Panc1 (cell line): ENCODE results near the gene XRCC4. TPM values are rescaled to one million over a fixed set of nuclear protein-coding genes. Genes with fewer than 3 reads are reported as not detected.

ENCODE experiments used
- ATAC-seq: fragments of 200-7000 bp; cut with Tn5 transposase; 2 replicates; pipeline ENCODE4 v1.9.1; 2020; ENCODE audit warnings: mild to moderate bottlenecking, moderate library complexity
- BruUV-seq: library from RNA; stranded (reverse); fragments of 400-500 nt; replicated peaks from 2 replicates; lab custom pipeline; 2021; lab: Mats Ljungman, UMichigan
- CTCF ChIA-PET: fragments of 300-600 bp; sonication (Branson Sonifier 250); formaldehyde crosslinking; loops from one replicate; lab custom pipeline; 2022; ENCODE audit warnings: antibody characterized with exemption; lab: Charles Lee
- POLR2A ChIA-PET: fragments of 300-600 bp; sonication (Branson Sonifier 250); formaldehyde crosslinking; loops from one replicate; lab custom pipeline; 2022; ENCODE audit warnings: antibody characterized with exemption; lab: Charles Lee
- DNase-seq: peaks from one replicate; pipeline ENCODE4 v3.0.0-alpha.2; 2010; ENCODE audit warnings: low read depth, low spot score
- H3K27ac ChIP-seq: 2 replicates; pipeline ENCODE4 v1.5.1; 2011; ENCODE audit warnings: mild to moderate bottlenecking, low read length, inconsistent platforms
- H3K27me3 ChIP-seq: fragments of 200-500 bp; sonication (Bioruptor generic); 2 replicates; pipeline ENCODE4 v1.6.0; 2014; ENCODE audit warnings: low read length, inconsistent platforms; ENCODE audit not compliant: control insufficient read depth, insufficient read depth
- H3K36me3 ChIP-seq: fragments of 200-500 bp; sonication (Bioruptor generic); 2 replicates; pipeline ENCODE4 v1.5.1; 2014; ENCODE audit warnings: inconsistent platforms, mild to moderate bottlenecking, low read length, moderate library complexity; ENCODE audit not compliant: control insufficient read depth, insufficient read depth
- H3K4me1 ChIP-seq: 2 replicates; pipeline ENCODE4 v1.5.1; 2011; ENCODE audit warnings: inconsistent platforms, mild to moderate bottlenecking, low read length, moderate library complexity; ENCODE audit not compliant: control insufficient read depth, insufficient read depth
- H3K4me3 ChIP-seq, 2 experiments: 2 replicates each; pipeline ENCODE4 v1.5.1; 2011 to 2012; ENCODE audit warnings: low read depth in 2 of 2, low read length in 2 of 2, mild to moderate bottlenecking in 2 of 2, inconsistent platforms in 1 of 2, moderate library complexity in 1 of 2
- H3K9me3 ChIP-seq: fragments of 200-500 bp; sonication (Bioruptor generic); 2 replicates; pipeline ENCODE4 v1.5.1; 2014; ENCODE audit warnings: low read depth, mild to moderate bottlenecking, inconsistent platforms, low read length, moderate library complexity; ENCODE audit not compliant: control insufficient read depth, insufficient read depth
- CTCF ChIP-seq: fragments of 450-650 bp; IDR thresholded peaks from 2 replicates; pipeline ENCODE4 v1.5.1; 2017; ENCODE audit warnings: mild to moderate bottlenecking
- POLR2AphosphoS5 ChIP-seq: IDR thresholded peaks from 2 replicates; pipeline ENCODE4 v1.6.1; 2012; ENCODE audit warnings: mild to moderate bottlenecking, low read depth, low read length, moderate library complexity
- REST ChIP-seq, 2 experiments: IDR thresholded peaks; 2 replicates each; pipeline ENCODE4 v1.6.1; 2011 to 2012; ENCODE audit warnings: low read depth in 2 of 2, control low read depth in 1 of 2, low read length in 1 of 2, mild to moderate bottlenecking in 1 of 2, moderate library complexity in 1 of 2; ENCODE audit not compliant: insufficient read depth in 1 of 2
- SIN3A ChIP-seq: IDR thresholded peaks from 2 replicates; pipeline ENCODE4 v1.6.1; 2012; ENCODE audit warnings: low read depth, mild to moderate bottlenecking, low read length, moderate library complexity, borderline replicate concordance; ENCODE audit not compliant: insufficient read depth
- TCF7L2 ChIP-seq: IDR thresholded peaks from 2 replicates; pipeline ENCODE4 v1.6.1; 2011; ENCODE audit warnings: mild to moderate bottlenecking, low read depth, low read length, inconsistent platforms
- in situ Hi-C: cut with HindIII; loops from 2 replicates; pipeline ENCODE4 v1.10.0; 2016; ENCODE audit warnings: low sequenced_read_pairs, low pct_unique_long_range_greater_than_20kb
- intact Hi-C: fragments of 100-400 bp; cut with micrococcal nuclease; formaldehyde crosslinking; loops from one replicate; pipeline ENCODE4 v1.10.0; 2022; ENCODE audit not compliant: unreplicated experiment
- total RNA-seq: library from RNA; stranded (reverse); gene quantifications from one replicate; pipeline ENCODE4 v1.2.1, GENCODE V29; 2021; ENCODE audit not compliant: unreplicated experiment

Gene XRCC4
- total RNA-seq, 1 experiment from 2014 or later, result 12.5 TPM

- Histone ChIP-seq H3K27ac (no peak overlapping the region), H3K4me1 (no peaks in the 10 kb centered on the region), H3K27me3 (no peaks in the 10 kb centered on the region), H3K9me3 (no peaks in the 10 kb centered on the region), H3K4me3 (no peak overlapping the region), H3K36me3 (no peaks in the 10 kb centered on the region)
- no TSS peak for BruUV-seq
- no peak for DNase-seq
- no peak for TF ChIP-seq TCF7L2
- POLR2A ChIA-PET, result no interaction called here
- intact Hi-C loops (no loop called here), in situ Hi-C loops (no loop called here)
- ATAC-seq, result no peak
- CTCF ChIA-PET, result no interaction called here
Observed at GRCh38 chr5:83179966-83180365, 102.6 kb downstream of the XRCC4 start.

- CTCF ChIA-PET, result no interaction called here
- Histone ChIP-seq H3K27me3 (no peaks in the 10 kb centered on the region), H3K9me3 (no peaks in the 10 kb centered on the region), H3K4me1 (no peaks in the 10 kb centered on the region), H3K36me3 (no peaks in the 10 kb centered on the region), H3K4me3 (no peak overlapping the region), H3K27ac (no peak overlapping the region)
- in situ Hi-C loops (no loop called here), intact Hi-C loops (no loop called here)
- DNase-seq (no peak), ATAC-seq (no peak)
- POLR2A ChIA-PET, result no interaction called here
- no TSS peak for BruUV-seq
- TF ChIP-seq REST (IDR thresholded peaks at IDR 0.05; ENCODE audit: insufficient read depth in 1 of 2, low read depth in 2 of 2, low read length in 1 of 2) (no peak), TCF7L2 (no peak), POLR2AphosphoS5 (no peak), SIN3A (no peak), CTCF (no peak)
Observed at GRCh38 chr5:83184534-83184933, 107.2 kb downstream of the XRCC4 start.

GRCh38 chr5:83192947-83193346, 115.6 kb downstream of the XRCC4 start:
- intact Hi-C loops (no loop called here), in situ Hi-C loops (no loop called here)
- Histone ChIP-seq H3K36me3 (no peaks in the 10 kb centered on the region), H3K4me1 (no peaks in the 10 kb centered on the region), H3K27ac (no peak overlapping the region), H3K27me3 (no peaks in the 10 kb centered on the region), H3K9me3 (no peaks in the 10 kb centered on the region), H3K4me3 (no peak overlapping the region)
- no TSS peak for BruUV-seq
- TF ChIP-seq SIN3A (no peak), TCF7L2 (no peak), POLR2AphosphoS5 (no peak), CTCF (no peak), REST (IDR thresholded peaks at IDR 0.05; ENCODE audit: insufficient read depth in 1 of 2, low read depth in 2 of 2, low read length in 1 of 2) (no peak)
- ChIA-PET POLR2A (no interaction called here), CTCF (no interaction called here)
- DNase-seq, result no peak
- ATAC-seq, result no peak
